Neural cell (in vitro differentiated cells): ENCODE data around the gene TCEAL6. TPM values are rescaled to one million over a fixed set of nuclear protein-coding genes. Genes with fewer than 3 reads are reported as not detected.
"Not testable (repeated sequence)": the region's sequence is repeated elsewhere in the genome, so short reads cannot be mapped to it uniquely, and the experiment has no call there.

ENCODE experiments used
- H2AFZ ChIP-seq: fragments of 200-600, 300-800 bp; sonication (generic), shearing (Covaris generic); 2 replicates; pipeline ENCODE4 v1.6.0; 2014; ENCODE audit warnings: low read depth, mild to moderate bottlenecking, antibody characterized with exemption, low read length, moderate library complexity
- H3F3A ChIP-seq: fragments of 200-600 bp; shearing (Covaris generic); 2 replicates; pipeline ENCODE4 v1.6.1; 2016; ENCODE audit warnings: mild to moderate bottlenecking, moderate library complexity, mixed read lengths, antibody characterized with exemption, low read length; ENCODE audit not compliant: insufficient read depth, poor library complexity, severe bottlenecking
- H3K27ac ChIP-seq: fragments of 200-600, 300-800 bp; sonication (generic), shearing (Covaris generic); 2 replicates; pipeline ENCODE4 v1.5.1; 2014; ENCODE audit warnings: mild to moderate bottlenecking, low read length, moderate library complexity
- H3K27me3 ChIP-seq: fragments of 300-800, 200-600 bp; sonication (generic), shearing (Covaris generic); 2 replicates; pipeline ENCODE4 v1.6.0; 2014; ENCODE audit warnings: mild to moderate bottlenecking, low read depth, low read length, moderate library complexity; ENCODE audit not compliant: insufficient read depth
- H3K36me3 ChIP-seq: fragments of 300-800, 200-600 bp; sonication (generic), shearing (Covaris generic); 2 replicates; pipeline ENCODE4 v1.5.1; 2014; ENCODE audit warnings: mild to moderate bottlenecking, antibody characterized with exemption, low read length, moderate library complexity; ENCODE audit not compliant: insufficient read depth
- H3K4me2 ChIP-seq: fragments of 300-800, 200-600 bp; sonication (generic), shearing (Covaris generic); 2 replicates; pipeline ENCODE4 v1.6.0; 2014; ENCODE audit warnings: mild to moderate bottlenecking, low read length
- H3K4me3 ChIP-seq: fragments of 300-800, 200-600 bp; sonication (generic), shearing (Covaris generic); 2 replicates; pipeline ENCODE4 v1.5.1; 2014; ENCODE audit warnings: mild to moderate bottlenecking, low read length, moderate library complexity
- H3K79me2 ChIP-seq: fragments of 200-600 bp; shearing (Covaris generic); replicated peaks from 2 replicates; pipeline ENCODE4 v1.6.0; 2014; ENCODE audit warnings: mild to moderate bottlenecking, low read length, moderate library complexity; ENCODE audit not compliant: insufficient read depth
- H3K9ac ChIP-seq: fragments of 300-800, 200-600 bp; sonication (generic), shearing (Covaris generic); 2 replicates; pipeline ENCODE4 v1.6.1; 2016; ENCODE audit warnings: mild to moderate bottlenecking, low read length, mixed read lengths
- H3K9me2 ChIP-seq: fragments of 200-600 bp; shearing (Covaris generic); 2 replicates; pipeline ENCODE4 v1.6.1; 2016; ENCODE audit warnings: mild to moderate bottlenecking, low read length, mixed read lengths; ENCODE audit not compliant: insufficient read depth
- H3K9me3 ChIP-seq: fragments of 200-600, 300-800 bp; sonication (generic), shearing (Covaris generic); 2 replicates; pipeline ENCODE4 v1.6.1; 2016; ENCODE audit warnings: mild to moderate bottlenecking, mixed run types, low read length, moderate library complexity, mixed read lengths
- H4K20me1 ChIP-seq: fragments of 200-600 bp; shearing (Covaris generic); 2 replicates; pipeline ENCODE4 v1.6.1; 2016; ENCODE audit warnings: mild to moderate bottlenecking, mixed run types; ENCODE audit not compliant: insufficient read depth
- EP300 ChIP-seq: fragments of 450-650 bp; conservative IDR thresholded peaks from 2 replicates; pipeline ENCODE4 v1.6.1; 2014; ENCODE audit warnings: antibody characterized with exemption, mild to moderate bottlenecking, moderate library complexity; ENCODE audit not compliant: poor library complexity, severe bottlenecking
- EZH2 ChIP-seq: fragments of 200-600, 300-800 bp; shearing (Covaris generic), sonication (generic); IDR thresholded peaks from 2 replicates; pipeline ENCODE4 v1.6.1; 2014; ENCODE audit warnings: antibody characterized with exemption, low read length, borderline replicate concordance, mild to moderate bottlenecking; ENCODE audit not compliant: insufficient read depth, poor library complexity, severe bottlenecking
- MXI1 ChIP-seq: fragments of 450-650 bp; conservative IDR thresholded peaks from 2 replicates; pipeline ENCODE4 v1.6.1; 2014; ENCODE audit warnings: antibody characterized with exemption, mild to moderate bottlenecking; ENCODE audit not compliant: poor library complexity, severe bottlenecking
- POLR2AphosphoS5 ChIP-seq: IDR thresholded peaks from 2 replicates; pipeline ENCODE4 v1.6.1; 2012
- RAD21 ChIP-seq: fragments of 450-650 bp; conservative IDR thresholded peaks from 2 replicates; pipeline ENCODE4 v1.6.1; 2014; ENCODE audit warnings: antibody characterized with exemption, mild to moderate bottlenecking, moderate library complexity
- REST ChIP-seq: IDR thresholded peaks from 2 replicates; pipeline ENCODE4 v1.6.1; 2012; ENCODE audit warnings: borderline replicate concordance
- SMC3 ChIP-seq: fragments of 450-650 bp; conservative IDR thresholded peaks from 2 replicates; pipeline ENCODE4 v1.6.1; 2014; ENCODE audit warnings: antibody characterized with exemption, mild to moderate bottlenecking, moderate library complexity; ENCODE audit not compliant: poor library complexity
- TAF1 ChIP-seq: IDR thresholded peaks from 2 replicates; pipeline ENCODE4 v1.6.1; 2012; ENCODE audit warnings: low read depth
- polyA plus RNA-seq: library from polyadenylated mRNA; depleted of rRNA; stranded (reverse); fragments of >200 nt; gene quantifications from 2 replicates; pipeline ENCODE4 v1.2.3, GENCODE V29; 2014
- TF ChIP-seq, protein P1 (sequence below): fragments of 450-650 bp; IDR thresholded peaks from 2 replicates; pipeline ENCODE4 v1.5.1; 2014; ENCODE audit warnings: antibody characterized with exemption, mild to moderate bottlenecking, moderate library complexity; ENCODE audit not compliant: poor library complexity, severe bottlenecking

The TCEAL6 gene
- polyA plus RNA-seq, 1 donor from 2014 or later, result not detected

DNA sequence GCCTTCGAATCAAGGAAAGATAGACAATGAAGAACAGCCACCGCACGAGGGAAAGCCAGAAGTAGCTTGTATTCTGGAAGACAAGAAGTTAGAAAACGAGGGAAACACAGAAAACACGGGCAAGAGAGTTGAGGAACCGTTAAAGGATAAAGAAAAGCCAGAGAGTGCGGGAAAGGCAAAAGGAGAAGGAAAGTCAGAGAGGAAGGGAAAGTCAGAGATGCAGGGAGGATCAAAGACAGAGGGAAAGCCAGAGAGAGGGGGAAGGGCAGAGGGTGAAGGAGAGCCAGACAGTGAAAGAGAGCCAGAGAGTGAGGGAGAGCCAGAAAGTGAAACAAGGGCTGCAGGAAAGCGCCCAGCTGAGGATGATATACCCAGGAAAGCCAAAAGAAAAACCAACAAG lies 15.4 kb downstream of the TCEAL6 start (continued):
- TF ChIP-seq TAF1, result no peak
- TF ChIP-seq POLR2AphosphoS5, result no peak

GRCh38 chrX:102126080-102126818 lies 16.0 kb downstream of the TCEAL6 start:
- H4K20me1 ChIP-seq, H3K36me3 ChIP-seq, H2AFZ ChIP-seq, H3F3A ChIP-seq, H3K4me3 ChIP-seq, H3K27ac ChIP-seq, H3K4me2 ChIP-seq, H3K9ac ChIP-seq, H3K79me2 ChIP-seq, H3K9me3 ChIP-seq, H3K9me2 ChIP-seq, H3K27me3 ChIP-seq: not testable (repeated sequence)

DNA sequence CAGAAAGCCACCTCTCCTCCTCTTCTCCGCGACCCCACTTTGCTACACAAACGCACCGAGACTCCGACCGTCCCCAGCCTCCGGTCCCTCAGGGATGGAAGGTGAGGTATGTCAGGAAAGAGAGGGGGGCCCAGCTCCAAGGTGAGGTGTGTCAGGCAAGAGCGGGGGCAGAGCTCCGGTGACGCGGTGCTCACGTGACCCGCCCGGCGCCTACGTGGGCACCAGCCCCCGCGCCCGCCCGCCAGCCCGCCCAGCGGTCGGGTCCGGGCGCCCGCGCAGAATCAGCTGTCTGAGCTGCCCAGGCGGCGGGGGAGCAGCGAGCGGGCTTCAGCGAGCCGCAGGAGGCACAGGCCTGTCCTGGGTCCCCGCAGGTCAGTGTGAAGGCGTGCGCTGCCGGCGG lies 16.8 kb downstream of the TCEAL6 start, which contains the start of gene TCEAL2:
Gene TCEAL2 (plus strand): TSS at position 244 of the 400 bp plus-strand sequence. CDS start 1,152 bp downstream, outside the sequence.
- H3K27me3 ChIP-seq, H3K27ac ChIP-seq, H2AFZ ChIP-seq, H3K4me3 ChIP-seq, H3K9ac ChIP-seq, H3F3A ChIP-seq, H3K9me3 ChIP-seq, H4K20me1 ChIP-seq, H3K4me2 ChIP-seq, H3K36me3 ChIP-seq, H3K79me2 ChIP-seq, H3K9me2 ChIP-seq: not testable (repeated sequence)

- H3K27ac ChIP-seq, H3F3A ChIP-seq, H3K79me2 ChIP-seq, H3K36me3 ChIP-seq, H3K9me3 ChIP-seq, H3K9me2 ChIP-seq, H2AFZ ChIP-seq, H3K4me3 ChIP-seq, H3K4me2 ChIP-seq, H3K27me3 ChIP-seq, H3K9ac ChIP-seq, H4K20me1 ChIP-seq: not testable (repeated sequence)
Observed at GRCh38 chrX:102125014-102125413, 17.3 kb downstream of the TCEAL6 start.

DNA sequence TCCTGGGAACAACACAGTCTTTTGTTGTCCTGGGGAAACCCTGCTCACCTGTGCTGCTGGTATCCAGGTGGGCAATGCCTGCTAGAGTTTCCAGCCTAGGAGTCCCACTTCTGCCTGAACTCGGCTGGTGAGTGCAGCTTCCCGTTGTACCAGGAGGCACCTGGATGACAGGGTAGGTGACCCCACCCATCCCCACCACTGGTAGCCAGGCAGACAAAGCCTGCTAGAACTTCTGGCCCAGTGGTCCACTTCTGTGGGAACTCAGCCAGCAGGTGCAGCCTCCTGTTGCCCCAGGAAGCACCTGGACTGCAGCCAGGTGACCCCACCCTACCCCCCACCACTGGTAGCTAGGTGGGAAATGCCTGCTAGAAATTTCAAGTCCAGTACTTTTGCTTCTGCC lies 26.5 kb downstream of the TCEAL6 start:
- Histone ChIP-seq H3K27ac (no peak overlapping the region), H3K4me3 (no peak overlapping the region), H3F3A (no peaks in the 10 kb centered on the region), H4K20me1 (no peaks in the 10 kb centered on the region), H3K36me3 (no peaks in the 10 kb centered on the region), H3K4me2 (no peak overlapping the region), H3K27me3 (no peaks in the 10 kb centered on the region), H3K9me2 (no peaks in the 10 kb centered on the region), H3K9ac (no peak overlapping the region), H3K79me2 (no peaks in the 10 kb centered on the region), H3K9me3 (no peaks in the 10 kb centered on the region), H2AFZ (no peak overlapping the region)
- TF ChIP-seq REST (no peak), EZH2 (no peak), MXI1 (no peak), RAD21 (no peak), EP300 (no peak), SMC3 (no peak), TAF1 (no peak), POLR2AphosphoS5 (no peak)
- TF ChIP-seq, protein P1, sequence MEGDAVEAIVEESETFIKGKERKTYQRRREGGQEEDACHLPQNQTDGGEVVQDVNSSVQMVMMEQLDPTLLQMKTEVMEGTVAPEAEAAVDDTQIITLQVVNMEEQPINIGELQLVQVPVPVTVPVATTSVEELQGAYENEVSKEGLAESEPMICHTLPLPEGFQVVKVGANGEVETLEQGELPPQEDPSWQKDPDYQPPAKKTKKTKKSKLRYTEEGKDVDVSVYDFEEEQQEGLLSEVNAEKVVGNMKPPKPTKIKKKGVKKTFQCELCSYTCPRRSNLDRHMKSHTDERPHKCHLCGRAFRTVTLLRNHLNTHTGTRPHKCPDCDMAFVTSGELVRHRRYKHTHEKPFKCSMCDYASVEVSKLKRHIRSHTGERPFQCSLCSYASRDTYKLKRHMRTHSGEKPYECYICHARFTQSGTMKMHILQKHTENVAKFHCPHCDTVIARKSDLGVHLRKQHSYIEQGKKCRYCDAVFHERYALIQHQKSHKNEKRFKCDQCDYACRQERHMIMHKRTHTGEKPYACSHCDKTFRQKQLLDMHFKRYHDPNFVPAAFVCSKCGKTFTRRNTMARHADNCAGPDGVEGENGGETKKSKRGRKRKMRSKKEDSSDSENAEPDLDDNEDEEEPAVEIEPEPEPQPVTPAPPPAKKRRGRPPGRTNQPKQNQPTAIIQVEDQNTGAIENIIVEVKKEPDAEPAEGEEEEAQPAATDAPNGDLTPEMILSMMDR, result no peak
